Nucleus accumbens (tissue), 56 donors: ENCODE results near the gene ZNF680.
A peak's percentile ranks its signal among the peaks of the same experiment; 100 is the strongest.
"Not testable (repeated sequence)": the region's sequence is repeated elsewhere in the genome, so short reads cannot be mapped to it uniquely, and the experiment has no call there.

ENCODE experiments used
- DNase-seq, 56 donors: peaks; one replicate each; lab custom pipeline; 2025; lab: John Stamatoyannopoulos, UW

ZNF680 gene

DNA sequence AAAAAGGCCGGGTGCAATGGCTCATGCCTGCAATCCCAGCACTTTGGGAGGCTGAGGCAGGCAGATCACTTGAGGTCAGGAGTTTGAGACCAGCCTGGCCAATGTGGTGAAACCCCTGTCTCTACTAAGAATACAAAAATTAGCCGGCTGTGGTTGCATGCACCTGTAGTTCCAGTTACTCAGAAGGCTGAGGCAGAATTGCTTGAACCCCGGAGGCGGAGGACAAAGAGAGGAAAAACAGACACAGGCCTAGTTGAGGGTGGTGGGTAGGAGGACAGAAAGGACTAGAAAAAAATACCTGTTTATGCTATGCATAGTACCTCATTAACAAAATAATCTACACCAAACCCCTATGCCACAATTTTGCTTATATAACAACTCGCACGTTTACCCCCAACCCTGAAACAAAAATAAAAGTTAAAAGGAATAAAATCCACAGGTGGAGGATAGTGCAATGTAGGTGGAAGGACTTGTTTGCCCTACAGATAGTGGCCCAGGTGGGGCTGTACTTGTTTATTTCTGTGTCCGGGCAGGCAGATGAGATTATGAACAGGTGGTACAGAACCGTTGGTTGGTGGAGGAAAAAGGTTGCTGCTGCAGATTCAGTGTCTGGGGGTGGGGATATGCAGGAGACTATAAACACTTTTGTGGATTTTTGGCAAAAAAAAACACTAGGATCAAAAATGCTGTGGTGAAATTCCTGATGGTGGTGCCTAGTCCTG, 5.1 kb downstream of the ZNF680 start:
- DNase-seq, result no peak

DNA sequence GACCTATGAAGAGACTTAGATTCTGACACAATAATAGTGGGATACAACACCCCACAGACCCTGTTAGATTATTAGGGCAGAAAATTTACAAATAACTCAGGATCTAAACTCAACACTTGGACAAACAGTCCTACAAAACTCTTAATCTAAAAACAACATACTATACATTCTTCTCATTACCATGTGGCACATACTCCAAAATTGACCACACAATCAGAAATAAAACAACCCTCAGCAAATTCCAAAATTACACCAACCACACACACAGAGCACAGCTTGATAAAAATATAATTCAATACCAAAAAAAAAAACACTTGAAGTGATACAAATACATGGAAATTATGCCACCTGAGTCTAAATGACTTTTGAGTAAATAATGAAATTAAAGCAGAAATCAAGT, 7.8 kb downstream of the ZNF680 start:
- no peak for DNase-seq

DNA sequence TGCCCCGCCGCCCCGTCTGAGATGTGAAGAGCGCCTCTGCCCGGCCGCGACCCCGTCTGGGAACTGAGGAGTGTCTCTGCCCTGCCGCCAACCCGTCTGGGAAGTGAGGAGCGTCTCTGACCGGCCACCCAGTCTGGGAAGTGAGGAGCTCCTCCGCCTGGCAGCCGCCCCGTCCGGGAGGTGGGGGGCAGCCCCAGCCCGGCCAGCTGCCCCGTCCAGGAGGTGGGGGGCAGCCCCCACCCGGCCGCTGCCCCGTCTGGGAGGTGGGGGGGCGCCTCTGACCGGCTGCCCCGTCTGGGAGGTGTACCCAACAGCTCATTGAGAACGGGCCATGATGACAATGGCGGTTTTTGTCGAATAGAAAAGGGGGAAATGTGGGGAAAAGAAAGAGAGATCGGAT, 8.7 kb downstream of the ZNF680 start:
- DNase-seq, result not testable (repeated sequence)

DNA sequence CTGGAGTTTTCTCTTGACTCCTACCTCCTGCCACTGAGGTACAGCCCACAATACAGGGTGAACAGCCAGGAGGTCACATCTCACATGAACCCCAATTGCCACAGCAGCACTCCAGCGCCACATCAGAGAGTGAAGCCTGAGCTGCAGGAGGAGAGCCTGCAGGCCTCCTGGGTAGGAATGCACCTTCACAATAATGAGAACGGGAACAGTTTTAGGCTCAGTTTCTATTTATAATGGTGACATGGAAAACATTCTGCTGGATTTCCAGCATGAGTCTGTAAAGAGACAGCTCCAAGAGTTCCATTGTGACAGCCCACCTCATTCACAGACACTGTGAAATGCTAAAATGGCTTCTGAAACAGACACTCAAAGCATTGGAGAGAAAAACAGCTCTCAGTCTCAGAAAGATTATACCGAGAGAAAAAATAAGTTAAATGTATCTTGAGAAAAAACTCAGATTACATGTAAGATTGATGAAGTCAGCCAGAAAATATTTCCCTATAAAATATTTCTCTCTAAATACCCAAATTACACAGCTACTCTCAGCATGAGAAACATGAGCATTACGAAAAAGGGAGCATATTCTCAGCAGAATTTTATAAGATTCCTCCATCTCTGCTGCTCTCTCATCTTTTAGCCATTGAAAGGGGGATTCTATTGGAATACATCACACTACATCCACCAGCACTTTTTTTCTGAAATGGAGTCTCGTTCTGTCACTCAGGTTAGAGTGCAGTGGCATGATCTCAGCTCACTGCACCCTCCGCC, 11.3 kb downstream of the ZNF680 start:
- no peak for DNase-seq

DNA sequence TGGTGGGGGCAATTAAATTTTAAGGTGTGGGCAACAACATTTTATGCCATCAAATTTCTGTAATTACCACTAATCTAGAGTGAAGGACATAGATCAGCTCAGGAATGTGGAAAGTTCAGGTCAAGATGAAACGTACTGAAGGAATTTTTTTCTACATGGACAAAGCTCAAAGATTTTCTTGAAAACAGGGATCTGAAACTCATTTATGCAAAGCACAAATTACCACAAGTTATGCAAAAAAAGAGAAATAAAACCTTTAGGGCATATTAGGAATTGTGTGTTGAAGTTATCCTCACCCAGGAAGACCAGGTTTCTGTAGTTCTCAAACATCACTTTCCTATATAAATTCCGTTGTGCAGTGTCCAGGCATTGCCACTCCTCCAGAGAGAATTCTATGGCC, 18.9 kb downstream of the ZNF680 start:
- DNase-seq, result no peak

DNA sequence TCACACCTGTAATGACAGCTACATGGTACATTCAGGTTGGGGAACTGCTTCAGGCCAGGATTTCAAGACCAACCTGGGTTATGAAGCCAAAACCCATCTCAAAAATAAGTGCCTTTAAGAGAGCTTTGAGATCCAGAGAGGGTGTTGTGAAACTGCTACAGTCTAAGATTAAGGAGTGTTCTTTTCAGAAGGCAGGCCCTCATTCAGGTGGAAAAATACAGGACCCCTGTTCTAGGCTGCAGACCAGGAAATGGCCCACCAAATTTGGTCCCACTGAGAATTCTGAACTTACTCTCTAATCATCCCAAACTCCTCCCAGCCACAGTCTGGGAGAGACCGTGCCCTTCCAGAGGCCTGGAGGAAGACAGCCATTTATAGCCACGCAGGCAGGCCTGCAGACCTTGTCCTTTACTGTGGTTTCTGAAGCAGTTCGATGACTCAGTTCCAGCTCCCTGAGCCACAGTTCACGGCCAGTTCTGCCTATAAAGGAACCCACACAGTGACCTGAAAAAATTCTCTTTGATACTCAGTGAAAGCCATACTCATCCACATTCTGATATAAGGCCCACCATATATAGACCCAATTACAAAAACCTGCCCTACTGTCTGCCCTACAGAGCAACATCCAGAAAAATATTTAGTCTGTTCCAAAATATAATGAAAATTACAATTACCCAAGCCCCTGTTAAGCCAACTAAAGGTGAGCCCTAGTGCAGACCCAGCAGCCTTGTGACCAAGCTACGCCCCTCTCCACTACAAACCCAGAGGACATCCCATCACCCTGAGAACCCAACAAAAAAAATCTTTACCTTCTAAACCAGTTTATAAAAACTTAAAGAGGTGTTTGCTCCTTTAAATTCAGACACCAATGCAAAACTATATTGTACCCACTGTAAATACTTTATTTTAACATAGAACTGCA, 21.2 kb downstream of the ZNF680 start:
- no peak for DNase-seq

DNA sequence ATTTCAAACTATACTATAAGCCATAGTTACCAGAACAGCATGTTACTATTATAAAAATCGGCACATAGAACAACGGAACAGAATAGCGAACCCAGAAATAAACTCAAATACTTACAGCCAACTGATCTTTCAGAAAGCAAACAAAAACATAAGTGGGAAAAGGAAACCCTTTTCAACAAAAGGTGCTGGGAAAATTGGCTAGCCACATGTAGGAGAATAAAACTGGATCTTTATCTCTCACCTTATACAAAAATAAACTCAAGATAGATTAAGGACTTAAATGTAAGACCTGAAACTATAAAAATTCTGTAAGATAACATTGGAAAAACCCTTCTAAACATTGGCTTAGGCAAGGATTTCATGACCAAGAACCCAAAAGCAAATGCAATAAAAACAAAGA, 29.1 kb downstream of the ZNF680 start:
- no peak for DNase-seq

DNA sequence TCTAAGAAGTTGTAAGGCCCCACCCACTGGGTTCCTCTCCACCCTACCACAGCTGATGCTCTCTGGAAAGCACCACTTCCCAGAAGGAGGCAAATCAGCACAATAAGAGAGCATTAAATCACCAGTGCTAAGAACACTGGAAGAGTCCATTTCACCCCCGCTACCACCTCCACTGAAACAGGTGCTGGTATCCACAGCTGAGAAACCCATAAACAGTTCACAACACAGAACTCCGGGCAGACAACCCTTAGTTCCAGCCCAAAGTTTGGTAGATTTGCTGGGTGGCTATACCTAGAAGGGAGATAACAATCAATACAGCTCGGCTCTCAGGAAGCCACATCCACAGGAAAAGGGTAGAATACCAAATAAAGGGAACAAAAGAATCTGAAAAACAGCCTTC, 34.1 kb downstream of the ZNF680 start:
- DNase-seq, result no peak

DNA sequence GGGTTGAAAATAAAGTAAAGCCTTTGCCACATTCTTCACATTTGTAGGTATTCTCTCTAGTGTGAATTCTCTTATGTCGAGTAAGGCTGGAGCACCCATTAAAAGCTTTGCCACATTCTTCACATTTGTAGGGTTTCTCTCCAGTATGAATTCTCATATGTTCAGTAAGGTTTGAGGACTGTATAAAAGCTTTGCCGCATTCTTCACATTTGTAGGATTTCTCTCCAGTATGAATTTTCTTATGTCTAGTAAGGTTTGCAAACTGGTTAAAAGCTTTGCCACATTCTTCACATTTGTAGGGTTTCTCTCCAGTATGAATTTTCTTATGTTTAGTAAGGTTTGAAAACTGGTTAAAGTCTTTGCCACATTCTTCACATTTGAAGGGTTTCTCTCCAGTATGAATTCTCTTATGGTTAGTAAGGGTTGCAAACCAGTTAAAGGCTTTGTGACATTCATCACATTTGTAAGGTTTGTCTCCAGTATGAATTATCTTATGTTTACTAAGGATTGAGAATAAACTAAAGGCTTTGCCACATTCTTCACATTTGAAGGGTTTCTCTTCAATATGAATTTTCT, 41.4 kb downstream of the ZNF680 start:
- no peak for DNase-seq

DNA sequence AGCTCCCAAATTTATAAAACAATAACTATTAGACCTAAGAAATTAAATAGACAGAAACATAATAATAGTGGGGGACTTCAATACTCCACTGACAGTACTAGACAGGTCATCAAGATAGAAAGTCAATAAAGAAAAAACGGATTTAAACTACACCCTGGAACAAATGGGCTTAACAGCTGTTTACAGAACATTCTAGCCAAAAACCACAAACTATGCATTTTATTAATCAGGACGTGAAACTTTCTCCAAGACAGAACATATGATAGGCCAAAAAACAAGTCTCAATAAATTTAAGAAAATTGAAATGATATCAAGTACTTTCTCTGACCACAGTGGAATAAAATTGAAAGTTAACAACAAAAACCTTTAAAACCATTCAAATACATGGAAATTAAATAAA, 46.4 kb downstream of the ZNF680 start:
- DNase-seq, result no peak

DNA sequence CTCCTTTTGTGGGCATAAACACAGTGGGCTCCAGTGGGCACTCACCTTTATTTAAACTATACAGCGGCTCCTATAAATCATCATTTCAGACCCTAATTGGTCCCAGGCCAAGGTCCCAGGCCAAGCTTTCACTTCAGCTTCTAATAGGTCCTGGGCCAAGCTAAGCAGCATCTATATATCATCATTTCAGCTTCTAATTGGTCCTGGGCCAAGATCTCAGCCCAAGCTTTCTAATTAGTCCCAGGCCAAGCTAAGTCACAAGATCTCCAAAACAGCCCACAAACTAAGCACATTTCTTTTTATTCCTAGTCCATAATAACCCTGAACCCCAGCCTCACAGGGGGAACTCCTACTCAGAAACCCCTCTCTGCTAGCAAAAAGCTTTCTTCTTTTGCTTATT, 47.1 kb downstream of the ZNF680 start:
- DNase-seq, result no peak

DNA sequence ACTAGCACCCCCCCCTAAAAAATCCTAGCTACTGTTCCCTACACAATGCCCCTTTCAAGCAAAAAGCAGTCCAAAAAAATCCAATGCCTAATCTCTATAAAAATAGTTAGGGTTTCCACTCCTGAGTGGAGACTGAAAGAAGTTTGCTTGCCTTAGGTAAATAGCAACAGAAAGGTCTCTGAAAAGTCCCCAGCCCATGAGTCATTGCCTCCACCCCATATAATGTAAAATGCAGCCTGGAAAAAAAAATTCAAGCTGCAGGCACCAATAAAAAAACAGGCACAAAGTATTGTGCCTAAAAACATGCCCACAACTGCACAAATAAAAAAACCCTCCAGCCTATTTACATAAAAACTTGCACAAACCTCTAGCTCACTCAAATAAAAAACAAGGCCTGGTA, 47.5 kb downstream of the ZNF680 start:
- no peak for DNase-seq

DNA sequence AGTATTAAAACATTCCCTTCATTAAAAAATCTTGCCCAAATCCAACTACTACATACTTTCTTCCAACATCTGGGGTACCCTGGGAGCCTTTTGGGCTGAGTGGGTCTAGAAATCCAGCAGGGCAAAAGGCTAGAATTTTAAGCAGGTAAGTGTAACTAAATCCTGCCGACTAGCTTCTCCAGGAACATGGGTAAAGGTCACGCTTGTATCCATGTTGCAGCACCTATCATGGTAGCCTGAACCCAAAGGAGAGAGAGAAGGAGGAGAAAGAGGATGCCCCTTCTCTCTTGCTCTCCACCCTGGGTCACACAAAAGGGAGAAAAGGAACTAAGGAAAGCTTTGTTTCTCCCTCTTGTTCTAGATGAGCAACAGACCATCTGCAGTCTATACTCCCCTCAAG, 53.3 kb downstream of the ZNF680 start:
- DNase-seq, result no peak

DNA sequence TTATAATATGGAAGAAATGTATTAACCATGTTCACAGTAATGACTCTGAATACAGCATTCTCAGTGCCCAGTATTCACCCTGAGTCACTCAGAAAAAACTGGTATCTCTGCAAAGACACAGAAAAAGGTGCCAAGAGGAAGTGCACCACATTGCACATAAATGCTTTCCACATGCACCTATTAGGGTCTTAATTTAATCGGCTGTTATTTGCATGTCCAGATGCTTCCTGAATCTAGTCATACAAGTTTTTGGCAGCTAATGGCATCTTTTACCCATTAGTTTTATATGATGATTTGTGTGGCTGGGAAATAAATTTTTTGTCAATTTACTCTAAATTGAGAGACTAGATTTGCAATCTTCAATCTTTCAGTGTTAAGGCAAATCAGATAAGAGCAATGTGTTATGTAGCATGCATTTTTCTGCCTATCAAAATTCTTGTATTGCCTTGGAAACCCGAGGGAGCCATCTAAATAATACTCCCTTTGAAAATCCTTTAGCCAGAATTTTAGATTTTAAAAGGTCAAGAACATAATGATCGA, 58.2 kb downstream of the ZNF680 start:
- no peak for DNase-seq

DNA sequence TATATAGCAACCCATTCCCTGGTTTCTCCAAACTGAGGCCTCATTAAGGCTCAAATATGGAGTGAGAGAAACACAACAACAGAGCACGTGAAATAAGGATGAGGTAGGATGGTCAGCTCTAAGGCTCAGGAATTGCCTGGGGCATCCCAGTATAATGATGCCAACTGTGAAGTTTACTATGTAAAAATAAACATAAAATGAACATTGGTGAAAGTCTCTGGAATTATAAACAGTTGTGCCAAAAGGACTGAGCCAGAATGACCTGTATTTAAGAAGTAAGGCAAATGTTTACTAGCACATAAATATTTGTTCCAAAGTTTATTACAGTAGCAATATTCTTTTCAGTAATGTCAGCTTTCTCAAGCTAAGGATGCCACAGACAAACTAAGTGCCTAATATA, 64.6 kb downstream of the ZNF680 start:
- DNase-seq, result no peak

DNA sequence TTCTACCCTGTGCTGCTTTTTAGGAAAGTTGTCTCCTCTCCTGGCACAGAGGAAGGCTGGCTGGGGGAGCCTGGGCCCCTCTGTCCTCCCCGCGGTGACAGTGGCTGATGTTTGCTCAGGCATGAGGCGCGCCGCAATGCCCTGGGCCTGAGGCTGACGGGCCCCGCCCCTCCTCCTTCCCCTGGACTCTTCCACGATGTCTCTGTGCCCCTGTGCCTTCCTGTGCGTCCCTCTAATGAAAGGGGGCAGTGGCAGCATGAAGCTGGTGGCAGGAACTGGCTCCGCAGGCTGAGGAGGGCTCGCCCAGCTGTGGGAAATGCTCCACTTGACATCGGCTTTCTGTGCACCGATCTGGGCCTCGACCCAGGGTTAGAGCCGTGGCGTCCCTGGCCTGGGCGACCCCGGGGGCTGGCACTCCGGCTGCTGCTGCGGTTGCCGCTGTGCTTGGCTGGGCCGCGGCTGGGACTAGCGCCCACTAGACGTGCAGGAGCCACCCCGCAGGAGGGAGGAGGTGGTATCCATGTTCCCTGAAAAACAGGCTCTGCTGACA, 67.9 kb downstream of the ZNF680 start:
- peak in 14 of 56 donors; percentile 2 to 34 (median 10) for DNase-seq

DNA sequence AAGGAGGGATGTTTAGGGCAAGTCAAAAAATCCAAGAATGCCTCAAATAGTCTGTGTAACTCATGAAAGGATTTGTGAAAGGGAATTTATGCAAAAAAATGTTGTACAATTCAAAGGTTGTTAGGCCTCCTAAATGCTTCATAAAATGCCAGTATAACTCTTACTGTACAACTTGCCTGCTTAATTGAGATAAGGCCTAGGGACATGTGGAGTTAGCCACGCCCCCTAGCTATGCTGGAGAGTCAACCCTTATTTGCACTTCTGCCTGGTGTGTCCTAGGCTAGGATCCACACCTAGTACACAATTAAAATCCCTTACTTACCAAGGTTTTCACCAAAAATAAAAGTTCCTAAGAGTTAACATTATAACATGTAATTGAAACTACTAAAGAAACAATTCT, 77.2 kb downstream of the ZNF680 start:
- DNase-seq, result no peak
